SU-DHL-6 (cell line): ENCODE data around the gene TSPAN31.

ENCODE experiments used
- EZH2phosphoT487 ChIP-seq: fragments of 200-600 bp; sonication (generic), shearing (Covaris generic); conservative IDR thresholded peaks from 2 replicates; pipeline ENCODE4 v1.6.1; 2018; ENCODE audit warnings: mild to moderate bottlenecking, antibody characterized with exemption, low read length, moderate library complexity, mixed read lengths
- TF ChIP-seq, protein P1 (sequence below): fragments of 200-600 bp; sonication (generic); IDR thresholded peaks from one replicate; pipeline ENCODE4 v1.5.1; 2017; ENCODE audit warnings: antibody characterized with exemption, mild to moderate bottlenecking, low read length, moderate library complexity; ENCODE audit not compliant: insufficient read depth, poor library complexity, severe bottlenecking

GRCh38 chr12:57732726-57733593 lies 11.9 kb upstream of the TSPAN31 start:
- no peak for TF ChIP-seq EZH2phosphoT487
- TF ChIP-seq, protein P1, sequence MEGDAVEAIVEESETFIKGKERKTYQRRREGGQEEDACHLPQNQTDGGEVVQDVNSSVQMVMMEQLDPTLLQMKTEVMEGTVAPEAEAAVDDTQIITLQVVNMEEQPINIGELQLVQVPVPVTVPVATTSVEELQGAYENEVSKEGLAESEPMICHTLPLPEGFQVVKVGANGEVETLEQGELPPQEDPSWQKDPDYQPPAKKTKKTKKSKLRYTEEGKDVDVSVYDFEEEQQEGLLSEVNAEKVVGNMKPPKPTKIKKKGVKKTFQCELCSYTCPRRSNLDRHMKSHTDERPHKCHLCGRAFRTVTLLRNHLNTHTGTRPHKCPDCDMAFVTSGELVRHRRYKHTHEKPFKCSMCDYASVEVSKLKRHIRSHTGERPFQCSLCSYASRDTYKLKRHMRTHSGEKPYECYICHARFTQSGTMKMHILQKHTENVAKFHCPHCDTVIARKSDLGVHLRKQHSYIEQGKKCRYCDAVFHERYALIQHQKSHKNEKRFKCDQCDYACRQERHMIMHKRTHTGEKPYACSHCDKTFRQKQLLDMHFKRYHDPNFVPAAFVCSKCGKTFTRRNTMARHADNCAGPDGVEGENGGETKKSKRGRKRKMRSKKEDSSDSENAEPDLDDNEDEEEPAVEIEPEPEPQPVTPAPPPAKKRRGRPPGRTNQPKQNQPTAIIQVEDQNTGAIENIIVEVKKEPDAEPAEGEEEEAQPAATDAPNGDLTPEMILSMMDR = no peak
